IMR-90 (cell line): ENCODE measurements around the gene NT5M. TPM values are rescaled to one million over a fixed set of nuclear protein-coding genes. Genes with fewer than 3 reads are reported as not detected.

ENCODE experiments used
- ATAC-seq: fragments of 200-7000 bp; cut with Tn5 transposase; 2 replicates; pipeline ENCODE4 v1.9.1; 2020; ENCODE audit warnings: low read depth, mild to moderate bottlenecking, moderate library complexity
- BruUV-seq: library from RNA; stranded (reverse); fragments of 400-500 nt; replicated peaks from 2 replicates; lab custom pipeline; 2021; lab: Mats Ljungman, UMichigan
- CTCF ChIA-PET: fragments of 300-600 bp; formaldehyde crosslinking; extraction: SDS; loops from one replicate; lab custom pipeline; 2021; ENCODE audit warnings: antibody characterized with exemption; lab: Yijun Ruan, JAX
- POLR2A ChIA-PET: fragments of 300-600 bp; sonication (Branson Sonifier 250); formaldehyde crosslinking; loops from one replicate; lab custom pipeline; 2022; ENCODE audit warnings: antibody characterized with exemption; ENCODE audit not compliant: unreplicated experiment; lab: Charles Lee
- DNase-seq: peaks from one replicate; pipeline ENCODE4 v3.0.0; 2013
- H2AFZ ChIP-seq: replicated peaks from 2 replicates; pipeline ENCODE3; 2013; ENCODE audit warnings: low read length, mild to moderate bottlenecking; ENCODE audit not compliant: poor library complexity
- H2AK5ac ChIP-seq: 2 replicates; pipeline ENCODE4 v1.6.1; 2013; ENCODE audit warnings: low read depth, low read length, inconsistent platforms
- H2AK9ac ChIP-seq: replicated peaks from 2 replicates; pipeline ENCODE3; 2013; ENCODE audit warnings: mild to moderate bottlenecking, low read depth, low read length, moderate library complexity; ENCODE audit not compliant: poor library complexity
- H2BK120ac ChIP-seq: 2 replicates; pipeline ENCODE4 v1.6.1; 2013; ENCODE audit warnings: low read depth, low read length, inconsistent platforms
- H2BK15ac ChIP-seq: 3 replicates; pipeline ENCODE4 v1.6.1; 2013; ENCODE audit warnings: low read depth, low read length, inconsistent platforms
- H2BK20ac ChIP-seq: 2 replicates; pipeline ENCODE4 v1.6.1; 2013; ENCODE audit warnings: low read depth, mild to moderate bottlenecking, inconsistent platforms, low read length, moderate library complexity
- H2BK5ac ChIP-seq: 2 replicates; pipeline ENCODE4 v1.6.1; 2013; ENCODE audit warnings: mild to moderate bottlenecking, low read depth, low read length, inconsistent platforms; ENCODE audit not compliant: poor library complexity, severe bottlenecking
- H3K14ac ChIP-seq: replicated peaks from 2 replicates; pipeline ENCODE4 v1.6.1; 2013; ENCODE audit warnings: low read depth, low read length, inconsistent platforms
- H3K18ac ChIP-seq: 2 replicates; pipeline ENCODE4 v1.6.1; 2013; ENCODE audit warnings: low read depth, low read length, control low read depth
- H3K23ac ChIP-seq: 2 replicates; pipeline ENCODE4 v1.6.1; 2013; ENCODE audit warnings: low read depth, low read length, inconsistent platforms
- H3K27ac ChIP-seq: 2 replicates; pipeline ENCODE4 v1.5.1; 2013; ENCODE audit warnings: mild to moderate bottlenecking, control low read depth, low read length; ENCODE audit not compliant: insufficient read depth
- H3K27me3 ChIP-seq: 2 replicates; pipeline ENCODE4 v1.6.1; 2013; ENCODE audit warnings: low read length; ENCODE audit not compliant: control insufficient read depth, insufficient read depth
- H3K36me3 ChIP-seq: 2 replicates; pipeline ENCODE4 v1.6.1; 2013; ENCODE audit warnings: low read length, mixed read lengths; ENCODE audit not compliant: control insufficient read depth, insufficient read depth
- H3K4ac ChIP-seq: 2 replicates; pipeline ENCODE4 v1.6.1; 2013; ENCODE audit warnings: low read depth, low read length, inconsistent platforms
- H3K4me1 ChIP-seq: 2 replicates; pipeline ENCODE4 v1.6.1; 2013; ENCODE audit warnings: low read length, mixed read lengths; ENCODE audit not compliant: control insufficient read depth, insufficient read depth
- H3K4me2 ChIP-seq: 2 replicates; pipeline ENCODE4 v1.6.1; 2013; ENCODE audit warnings: low read depth, mild to moderate bottlenecking, control low read depth, low read length, moderate library complexity
- H3K4me3 ChIP-seq: 2 replicates; pipeline ENCODE4 v1.5.1; 2013; ENCODE audit warnings: low read depth, mild to moderate bottlenecking, control low read depth, low read length, moderate library complexity; ENCODE audit not compliant: insufficient read depth
- H3K56ac ChIP-seq: 2 replicates; pipeline ENCODE4 v1.6.1; 2013; ENCODE audit warnings: low read length, inconsistent platforms; ENCODE audit not compliant: insufficient read depth; ENCODE audit errors: extremely low read depth
- H3K79me1 ChIP-seq, 2 experiments: 2 replicates each; pipeline ENCODE4 v1.6.1; 2013; ENCODE audit warnings: low read length in 2 of 2, inconsistent platforms in 1 of 2, low read depth in 1 of 2
- H3K9ac ChIP-seq: 2 replicates; pipeline ENCODE4 v1.6.1; 2013; ENCODE audit warnings: low read depth, low read length, control low read depth
- H3K9me1 ChIP-seq: 2 replicates; pipeline ENCODE4 v1.6.1; 2013; ENCODE audit warnings: low read length, inconsistent platforms; ENCODE audit not compliant: insufficient read depth
- H3K9me3 ChIP-seq: 2 replicates; pipeline ENCODE4 v1.6.1; 2013; ENCODE audit warnings: low read length; ENCODE audit not compliant: control insufficient read depth, insufficient read depth
- H4K20me1 ChIP-seq: 2 replicates; pipeline ENCODE4 v1.6.1; 2013; ENCODE audit warnings: low read length, inconsistent platforms; ENCODE audit not compliant: insufficient read depth
- H4K5ac ChIP-seq: 2 replicates; pipeline ENCODE4 v1.6.1; 2013; ENCODE audit warnings: mild to moderate bottlenecking, low read depth, low read length, control low read depth
- H4K8ac ChIP-seq, 2 experiments: 2 replicates each; pipeline ENCODE4 v1.6.1; 2013; ENCODE audit warnings: low read depth in 2 of 2, low read length in 2 of 2, control low read depth in 1 of 2, inconsistent platforms in 1 of 2
- H4K91ac ChIP-seq: 2 replicates; pipeline ENCODE4 v1.6.1; 2013; ENCODE audit warnings: low read depth, low read length, inconsistent platforms; ENCODE audit not compliant: insufficient read depth
- MAFK ChIP-seq: IDR thresholded peaks from 2 replicates; pipeline ENCODE4 v1.6.1; 2012; ENCODE audit warnings: low read depth, low read length, improper control_type of control experiment
- NFE2L2 ChIP-seq: fragments of 150-350 bp; IDR thresholded peaks from 2 replicates; pipeline ENCODE4 v1.6.1; 2016; ENCODE audit warnings: low read depth, mild to moderate bottlenecking, low read length
- WGBS, 2 experiments: methylation state at CpG; one replicate each; pipeline versions ENCODE4 v1.1.5 to v1.1.7; 2013; ENCODE audit warnings: missing lambda C conversion rate in 2 of 2; ENCODE audit not compliant: insufficient read length in 1 of 2; ENCODE audit errors: extremely low coverage in 2 of 2; 5-methylcytosine and 5-hydroxymethylcytosine counted together
- dilution Hi-C: fragments of 300-500 bp; cut with HindIII; formaldehyde crosslinking; loops from one replicate; pipeline ENCODE4 v1.14.3; 2018; ENCODE audit warnings: low sequenced_read_pairs; ENCODE audit not compliant: unreplicated experiment
- in situ Hi-C: fragments of 300-500 bp; cut with MboI; formaldehyde crosslinking; loops from 3 replicates; pipeline ENCODE4 v1.14.3; 2019; ENCODE audit warnings: low sequenced_read_pairs, inconsistent platforms, mixed read lengths
- intact Hi-C: fragments of 100-400 bp; cut with micrococcal nuclease; formaldehyde crosslinking; loops from 2 replicates; pipeline ENCODE4 v1.10.0; 2022
- polyA plus RNA-seq, 3 experiments: library from polyadenylated mRNA; depleted of rRNA; stranded (reverse); fragments of >200 nt; gene quantifications; 2 replicates each; pipeline ENCODE4 v1.2.3, GENCODE V29; 2012; ENCODE audit warnings: low replicate concordance in 1 of 3
- total RNA-seq: library from RNA; depleted of rRNA; stranded (reverse); fragments of >200 nt; gene quantifications from 2 replicates; pipeline ENCODE4 v1.2.3, GENCODE V29; 2012
- TF ChIP-seq, protein P1 (sequence below): fragments of 150-350 bp; IDR thresholded peaks from 2 replicates; pipeline ENCODE4 v1.6.1; 2016; ENCODE audit warnings: low read depth, mild to moderate bottlenecking, low read length, moderate library complexity, borderline replicate concordance
- TF ChIP-seq, protein P2 (sequence below): conservative IDR thresholded peaks from 2 replicates; pipeline ENCODE4 v1.5.1; 2012; ENCODE audit warnings: mild to moderate bottlenecking, low read depth, low read length, improper control_type of control experiment

The NT5M gene
- total and polyA plus RNA-seq, 2 of the 4 experiments (the other 2 are of a cell fraction), result 0.18 to 0.32 TPM

DNA sequence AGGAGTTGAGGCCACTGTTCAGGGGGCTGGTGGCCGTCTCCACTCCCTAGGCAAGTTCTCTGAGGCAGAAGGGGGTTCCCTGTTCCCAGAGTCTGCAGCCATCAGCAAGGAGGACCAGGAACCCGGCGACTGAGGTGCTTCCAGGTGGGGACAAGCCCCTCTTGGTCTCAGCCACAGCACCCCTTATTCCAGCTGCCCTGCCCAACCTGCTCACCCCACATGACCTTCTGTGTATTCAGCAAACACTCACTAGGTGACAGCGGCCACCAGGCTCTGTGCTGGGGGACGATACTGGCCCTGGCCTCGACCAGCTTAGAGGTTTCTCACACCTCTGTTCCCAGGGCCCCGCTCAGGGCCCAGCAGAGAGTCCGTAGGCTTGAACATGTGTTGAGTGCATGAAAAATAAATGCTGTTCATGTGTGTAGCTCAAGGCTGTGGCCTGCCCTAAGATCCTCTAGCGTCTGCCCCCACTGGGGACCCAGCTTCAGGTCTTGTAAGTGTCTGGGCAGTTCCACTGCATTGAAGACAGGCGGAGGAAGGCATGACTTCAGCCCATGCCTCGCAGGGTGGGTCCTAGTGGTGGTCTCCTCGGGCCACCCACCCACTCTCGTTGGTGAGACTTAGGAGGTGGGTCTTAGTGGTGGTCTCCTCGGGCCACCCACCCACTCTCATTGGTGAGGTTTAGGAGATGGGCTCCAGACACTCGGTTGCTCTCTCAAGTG lies 44.2 kb downstream of the NT5M start:
- H2BK15ac ChIP-seq, result no peak overlapping the region
- BruUV-seq, result no TSS peak
- H3K23ac ChIP-seq, result no peak overlapping the region
- no peak overlapping the region for H2BK120ac ChIP-seq
- no peak overlapping the region for H4K8ac ChIP-seq
- no peak overlapping the region for H2AFZ ChIP-seq
- no peak overlapping the region for H4K5ac ChIP-seq
- H4K91ac ChIP-seq, result no peak overlapping the region
- H3K9me3 ChIP-seq, result no peaks in the 10 kb centered on the region
- in situ Hi-C loops (no loop called here), dilution Hi-C loops (no loop called here), intact Hi-C loops (no loop called here)
- no peaks in the 10 kb centered on the region for H4K20me1 ChIP-seq
- TF ChIP-seq NFE2L2 (no peak), MAFK (no peak)
- TF ChIP-seq, protein P1, sequence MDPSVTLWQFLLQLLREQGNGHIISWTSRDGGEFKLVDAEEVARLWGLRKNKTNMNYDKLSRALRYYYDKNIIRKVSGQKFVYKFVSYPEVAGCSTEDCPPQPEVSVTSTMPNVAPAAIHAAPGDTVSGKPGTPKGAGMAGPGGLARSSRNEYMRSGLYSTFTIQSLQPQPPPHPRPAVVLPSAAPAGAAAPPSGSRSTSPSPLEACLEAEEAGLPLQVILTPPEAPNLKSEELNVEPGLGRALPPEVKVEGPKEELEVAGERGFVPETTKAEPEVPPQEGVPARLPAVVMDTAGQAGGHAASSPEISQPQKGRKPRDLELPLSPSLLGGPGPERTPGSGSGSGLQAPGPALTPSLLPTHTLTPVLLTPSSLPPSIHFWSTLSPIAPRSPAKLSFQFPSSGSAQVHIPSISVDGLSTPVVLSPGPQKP, result no peak
- TF ChIP-seq, protein P2, sequence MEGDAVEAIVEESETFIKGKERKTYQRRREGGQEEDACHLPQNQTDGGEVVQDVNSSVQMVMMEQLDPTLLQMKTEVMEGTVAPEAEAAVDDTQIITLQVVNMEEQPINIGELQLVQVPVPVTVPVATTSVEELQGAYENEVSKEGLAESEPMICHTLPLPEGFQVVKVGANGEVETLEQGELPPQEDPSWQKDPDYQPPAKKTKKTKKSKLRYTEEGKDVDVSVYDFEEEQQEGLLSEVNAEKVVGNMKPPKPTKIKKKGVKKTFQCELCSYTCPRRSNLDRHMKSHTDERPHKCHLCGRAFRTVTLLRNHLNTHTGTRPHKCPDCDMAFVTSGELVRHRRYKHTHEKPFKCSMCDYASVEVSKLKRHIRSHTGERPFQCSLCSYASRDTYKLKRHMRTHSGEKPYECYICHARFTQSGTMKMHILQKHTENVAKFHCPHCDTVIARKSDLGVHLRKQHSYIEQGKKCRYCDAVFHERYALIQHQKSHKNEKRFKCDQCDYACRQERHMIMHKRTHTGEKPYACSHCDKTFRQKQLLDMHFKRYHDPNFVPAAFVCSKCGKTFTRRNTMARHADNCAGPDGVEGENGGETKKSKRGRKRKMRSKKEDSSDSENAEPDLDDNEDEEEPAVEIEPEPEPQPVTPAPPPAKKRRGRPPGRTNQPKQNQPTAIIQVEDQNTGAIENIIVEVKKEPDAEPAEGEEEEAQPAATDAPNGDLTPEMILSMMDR, result no peak
- no peak overlapping the region for H2BK5ac ChIP-seq
- peaks cover 11% of the 10 kb centered on the region; the same call in 1 of the 2 replicates for H3K27me3 ChIP-seq
- H3K4ac ChIP-seq, result no peak overlapping the region
- H3K4me1 ChIP-seq, result peaks cover 4% of the 10 kb centered on the region
- no peak overlapping the region for H2AK5ac ChIP-seq
- H3K14ac ChIP-seq, result no peak overlapping the region
- no peak overlapping the region for H3K27ac ChIP-seq
- no peak overlapping the region for H3K4me3 ChIP-seq
- no peak overlapping the region for H3K56ac ChIP-seq
- H3K18ac ChIP-seq, result no peak overlapping the region
- no peak overlapping the region for H3K9ac ChIP-seq
- no peak overlapping the region for H2AK9ac ChIP-seq
- 67% methylated on average over 1 of the region's 15 CpGs; no CpG with 5 or more reads in 1 of the 2 experiments for WGBS, 2 experiments
- H3K36me3 ChIP-seq, result no peaks in the 10 kb centered on the region
- H3K4me2 ChIP-seq, result no peak overlapping the region
- H3K79me1 ChIP-seq, result no peaks in the 10 kb centered on the region
- ATAC-seq (no peak), DNase-seq (no peak)
- ChIA-PET CTCF (interaction anchor here (0.6 kb wide), 1 partner anchor 427 kb away, joined by 3 read pairs; no protein-coding TSS in a partner anchor), POLR2A (no interaction called here)
- H2BK20ac ChIP-seq, result no peak overlapping the region
- H3K9me1 ChIP-seq, result no peaks in the 10 kb centered on the region
